ENCODE results near the gene DNAI7. TPM values are rescaled to one million over a fixed set of nuclear protein-coding genes. Genes with fewer than 3 reads are reported as not detected.

Gene DNAI7
- 1 to 10 TPM in 1 of 2 donors, not detected in 1; 1.1 TPM for total RNA-seq
- long read RNA-seq, donor 1 = 0 reads
- long read RNA-seq, donor 2, partial matches to known transcripts = 0 of 1 reads
- long read RNA-seq, donor 2, other reads (novel, unspliced or antisense) = 0 of 1 reads

- peak; percentile 99 for DNase-seq (ENCODE audit: low spot score)
- intact Hi-C loops (cut with DNase I) = no loop called here
Observed at GRCh38 chr12:25195056-25195971, at the start of gene DNAI7, which contains the start of gene ETFRF1. TSS of gene DNAI7 (minus strand) at chr12:25195160. CDS start at chr12:25195078, 82 bp downstream. TSS of gene ETFRF1 (plus strand) at chr12:25195237. CDS start at chr12:25203957, 8,720 bp downstream.

- intact Hi-C loops (cut with DNase I) = no loop called here
Observed at GRCh38 chr12:25243680-25243990, 48.7 kb upstream of the DNAI7 start.

DNA sequence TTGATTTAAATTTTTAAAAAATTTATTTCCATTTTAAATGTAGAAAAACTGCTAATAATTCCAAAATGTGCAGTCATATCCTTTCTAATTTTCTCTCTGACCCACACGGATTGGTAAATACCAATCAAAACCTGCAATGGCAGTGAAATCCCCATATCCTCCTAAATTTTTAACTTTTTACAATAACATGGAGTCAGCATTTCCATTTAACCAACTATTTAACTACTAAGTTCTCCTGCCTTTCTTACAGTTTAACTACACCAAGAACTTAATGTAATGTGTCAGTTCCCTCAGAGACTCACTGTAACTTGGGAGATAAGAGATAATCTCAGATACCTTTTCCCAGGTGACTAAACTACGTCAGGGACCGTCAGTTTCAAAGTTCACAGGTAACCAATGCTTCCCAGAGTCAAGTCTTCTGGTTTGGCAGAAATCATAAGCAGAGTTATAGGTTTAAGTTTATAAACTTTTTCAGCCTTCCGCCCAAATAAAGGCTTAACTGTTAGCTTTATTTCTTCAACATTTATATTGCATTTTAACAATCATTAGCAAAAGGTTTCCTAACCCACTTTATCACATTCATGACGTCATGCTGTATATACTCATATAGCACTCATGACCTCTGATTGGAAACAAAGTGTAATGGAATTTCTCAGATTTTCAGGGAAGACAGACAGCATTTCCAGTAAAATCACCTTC is 48.2 kb upstream of the DNAI7 start:
- intact Hi-C loops (cut with DNase I) = no loop called here
- no peak for DNase-seq (ENCODE audit: low spot score)

More at GRCh38 chr12:25243680-25243990, 48.7 kb upstream of the DNAI7 start:
- no peak for DNase-seq (ENCODE audit: low spot score)

DNA sequence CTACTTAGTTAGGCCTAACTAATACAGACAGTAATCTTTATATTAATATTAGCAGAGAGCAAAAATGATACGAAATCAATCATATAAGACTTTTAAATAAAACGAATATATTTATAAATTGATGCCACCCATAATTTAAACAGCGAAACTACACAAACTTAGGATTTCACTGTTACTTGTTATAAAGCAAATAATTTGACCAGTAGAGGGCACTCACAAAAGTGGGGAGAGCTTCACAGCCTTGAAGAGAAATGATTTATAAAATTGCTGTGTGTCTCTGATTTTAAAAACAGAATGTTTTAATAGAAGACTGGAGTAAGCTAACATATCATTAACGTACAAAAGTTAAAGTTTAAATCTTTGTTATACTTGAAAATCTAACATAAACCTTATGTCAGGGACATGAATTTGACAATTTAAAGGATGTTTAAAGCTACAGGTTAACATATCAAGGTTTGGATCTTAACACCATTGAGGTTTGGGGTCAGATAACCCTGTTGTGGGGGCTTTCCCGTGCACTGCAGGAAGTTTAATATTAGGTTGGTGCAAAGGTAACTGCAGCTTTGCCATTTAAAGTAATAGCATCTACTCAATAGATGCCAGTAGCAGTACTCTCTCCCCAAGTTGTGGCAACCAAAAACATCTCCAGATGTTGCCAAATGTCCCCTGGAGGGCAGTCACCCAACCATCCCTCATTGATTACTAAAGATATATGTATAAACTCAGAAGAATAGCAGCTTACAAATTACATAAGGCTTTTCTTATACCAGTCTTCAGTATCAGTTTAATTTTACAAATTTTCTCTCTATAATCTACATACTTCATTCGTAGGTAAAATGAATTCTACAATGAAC is 46.4 kb upstream of the DNAI7 start:
- DNase-seq (ENCODE audit: low spot score) = no peak
- intact Hi-C loops (cut with DNase I) = no loop called here

DNA sequence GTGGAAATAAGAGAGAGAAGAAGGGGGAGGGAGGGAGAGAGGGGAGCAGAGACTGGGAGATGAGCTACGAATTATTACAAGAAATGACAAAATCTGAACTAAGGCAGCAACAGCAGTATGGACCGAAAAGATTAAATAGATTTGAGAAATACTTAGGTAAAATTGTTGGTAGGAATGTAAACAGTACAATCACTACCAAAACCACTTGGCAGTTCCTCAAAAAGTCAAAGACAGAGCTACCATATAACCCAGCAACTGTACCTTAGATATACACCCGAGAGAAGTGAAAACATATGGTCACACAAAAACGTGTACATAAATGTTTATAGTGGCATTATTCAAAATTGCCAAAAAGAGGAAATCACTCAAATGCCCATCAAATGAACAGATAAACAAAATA is 41.7 kb upstream of the DNAI7 start:
- intact Hi-C loops (cut with DNase I) = no loop called here
- no peak for DNase-seq (ENCODE audit: low spot score)

DNA sequence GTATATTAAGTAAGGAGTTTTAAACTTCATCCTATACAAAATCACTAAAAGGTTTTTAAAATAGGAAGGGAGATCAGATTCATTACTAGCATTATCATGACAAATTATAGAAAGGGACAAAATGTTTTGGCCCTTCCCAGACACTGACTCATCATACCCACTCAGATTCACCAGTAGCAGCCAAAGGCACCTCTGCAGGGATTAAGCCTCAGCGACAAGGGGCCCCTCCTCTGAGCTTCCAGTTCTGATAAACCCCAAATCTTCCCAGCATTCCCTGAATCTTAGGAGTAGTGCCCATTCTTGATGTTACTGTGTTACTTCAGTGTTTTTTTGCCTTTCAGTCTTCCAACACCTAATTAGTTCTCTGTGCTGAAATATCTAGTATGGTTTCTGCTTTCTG is 41.2 kb upstream of the DNAI7 start:
- intact Hi-C loops (cut with DNase I) = no loop called here
- DNase-seq (ENCODE audit: low spot score) = no peak

- intact Hi-C loops (cut with DNase I) = no loop called here
- no peak for DNase-seq (ENCODE audit: low spot score)
Observed at GRCh38 chr12:25213338-25213737, 18.4 kb upstream of the DNAI7 start.

GRCh38 chr12:25208554-25208953 is 13.6 kb upstream of the DNAI7 start:
- intact Hi-C loops (cut with DNase I) = no loop called here
- no peak for DNase-seq (ENCODE audit: low spot score)

DNA sequence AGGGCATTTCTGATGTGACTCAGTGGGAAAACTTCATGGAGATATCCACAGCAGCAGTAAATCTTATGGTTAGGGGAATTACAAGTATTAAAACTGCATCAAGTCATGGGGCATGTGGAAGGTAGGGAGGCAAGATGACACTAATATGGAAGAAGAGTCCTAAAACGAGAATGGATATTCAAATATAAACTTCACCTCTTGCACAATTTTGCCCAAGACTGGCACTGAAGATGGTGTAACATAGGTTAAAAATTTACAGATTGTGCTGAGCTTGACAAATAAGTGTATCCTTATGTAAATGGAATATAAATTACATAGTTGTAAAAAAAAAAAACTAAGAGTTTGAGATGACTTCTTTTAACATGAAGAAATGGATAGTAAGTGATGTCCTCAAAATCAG is 12.9 kb upstream of the DNAI7 start:
- DNase-seq (ENCODE audit: low spot score) = no peak
- intact Hi-C loops (cut with DNase I) = no loop called here

- no peak for DNase-seq (ENCODE audit: low spot score)
- intact Hi-C loops (cut with DNase I) = no loop called here
Observed at GRCh38 chr12:25207411-25207810, 12.5 kb upstream of the DNAI7 start.

GRCh38 chr12:25202137-25202536 is 7.2 kb upstream of the DNAI7 start:
- intact Hi-C loops (cut with DNase I) = no loop called here
- DNase-seq (ENCODE audit: low spot score) = no peak

- DNase-seq (ENCODE audit: low spot score) = no peak
- intact Hi-C loops (cut with DNase I) = no loop called here
Observed at GRCh38 chr12:25200703-25201102, 5.7 kb upstream of the DNAI7 start.

- DNase-seq (ENCODE audit: low spot score) = no peak
- intact Hi-C loops (cut with DNase I) = no loop called here
Observed at GRCh38 chr12:25197608-25198007, 2.6 kb upstream of the DNAI7 start.

- intact Hi-C loops (cut with DNase I) = no loop called here
- DNase-seq (ENCODE audit: low spot score) = no peak
Observed at GRCh38 chr12:25194722-25195055, 271 bp downstream of the DNAI7 start.

- no peak for DNase-seq (ENCODE audit: low spot score)
- intact Hi-C loops (cut with DNase I) = no loop called here
Observed at GRCh38 chr12:25194214-25194613, 746 bp downstream of the DNAI7 start.

GRCh38 chr12:25190793-25191192 is 4.2 kb downstream of the DNAI7 start:
- DNase-seq (ENCODE audit: low spot score) = no peak

DNA sequence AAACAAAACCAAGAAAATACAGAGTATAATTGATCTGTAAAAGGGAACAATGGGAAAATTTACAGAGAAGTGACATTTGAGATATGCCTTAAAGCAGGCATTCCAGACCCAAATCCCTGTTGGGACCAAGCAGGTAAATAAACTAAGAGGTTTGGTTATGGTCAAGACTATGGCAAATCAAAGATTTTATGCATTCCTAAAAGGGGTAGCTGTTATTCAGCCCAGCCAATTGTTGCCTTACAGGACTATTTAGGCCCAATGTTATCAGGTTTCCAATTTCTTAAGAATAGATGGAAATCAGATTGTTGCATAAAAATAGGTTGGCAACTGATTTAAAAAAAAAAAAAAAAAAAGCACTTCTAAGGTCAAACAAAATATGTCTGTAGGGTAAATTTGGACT is 5.3 kb downstream of the DNAI7 start:
- intact Hi-C loops (cut with DNase I) = no loop called here
- DNase-seq (ENCODE audit: low spot score) = no peak

More at GRCh38 chr12:25190793-25191192, 4.2 kb downstream of the DNAI7 start:
- intact Hi-C loops (cut with DNase I) = no loop called here

DNA sequence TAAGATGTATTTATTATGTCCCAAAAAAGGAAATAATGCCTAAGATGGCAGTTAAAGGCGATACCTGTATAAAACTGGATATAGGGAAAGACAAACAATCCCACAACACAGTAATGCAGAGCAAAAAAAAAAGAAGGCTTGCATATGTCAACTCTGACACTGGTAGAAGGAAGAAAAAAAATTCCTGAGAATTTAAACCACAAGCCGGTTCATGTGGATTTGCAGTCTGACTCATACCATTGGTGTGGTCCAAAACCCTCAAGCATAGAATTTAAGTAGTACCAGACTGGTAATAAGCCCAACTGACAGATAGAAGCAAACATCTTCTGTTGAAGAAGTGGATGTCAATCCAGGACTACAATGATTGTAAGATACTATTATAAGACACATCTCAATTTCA is 7.2 kb downstream of the DNAI7 start:
- DNase-seq (ENCODE audit: low spot score) = no peak
- intact Hi-C loops (cut with DNase I) = no loop called here

- intact Hi-C loops (cut with DNase I) = no loop called here
Observed at GRCh38 chr12:25186788-25187402, 8.1 kb downstream of the DNAI7 start.

More at GRCh38 chr12:25186788-25187402, 8.1 kb downstream of the DNAI7 start:
- no peak for DNase-seq (ENCODE audit: low spot score)
